ENCODE data around the gene TBXAS1. TPM values are rescaled to one million over a fixed set of nuclear protein-coding genes. Genes with fewer than 3 reads are reported as not detected.

TBXAS1 gene
- total and polyA plus RNA-seq, 2 of the 8 experiments (the other 6 are each of a cell fraction or from before 2014, with no cell fraction given): 0.86 to 2.1 TPM

- H3K79me2 ChIP-seq (ENCODE audit: control insufficient read depth in 1 of 2, insufficient read depth in 2 of 2, low read length in 2 of 2): no peaks in the 10 kb centered on the region
- WGBS, 2 experiments (ENCODE audit: extremely low coverage in 1 of 2, insufficient coverage in 1 of 2, insufficient read length in 1 of 2, insufficient replicate concordance in 2 of 2, low coverage in 1 of 2, low lambda C conversion rate in 2 of 2, missing lambda C conversion rate in 1 of 2): 79% methylated on average over 6 of the region's 6 CpGs; no CpG with 5 or more reads in 1 of the 2 experiments
- no peak overlapping the region for H3K23ac ChIP-seq (ENCODE audit: insufficient read length)
- H3K79me1 ChIP-seq (ENCODE audit: low read depth, low read length): no peaks in the 10 kb centered on the region
- peaks cover 1 to 11% (median 3%) of the 10 kb centered on the region in 4 experiments; a peak in 3 of 7 replicates for H3K4me1 ChIP-seq (replicated peaks in 1 of 4; ENCODE audit: control insufficient read depth in 3 of 4, insufficient read depth in 4 of 4, low read length in 3 of 4)
- no peak overlapping the region for H2BK12ac ChIP-seq (ENCODE audit: low read depth, low read length)
- no peaks in the 10 kb centered on the region for H3K36me3 ChIP-seq (ENCODE audit: control insufficient read depth in 2 of 4, insufficient read depth in 4 of 4, low read length in 3 of 4)
- DNase-seq (ENCODE audit: low read depth in 1 of 2, low spot score in 2 of 2) (no peak), FAIRE-seq (no peak)
- H3K18ac ChIP-seq (ENCODE audit: extremely low read depth, low read length): no peak overlapping the region
- H2BK20ac ChIP-seq (ENCODE audit: low read length): no peak overlapping the region
- no peaks in the 10 kb centered on the region for H4K20me1 ChIP-seq (replicated peaks in 1 of 2; ENCODE audit: control insufficient read depth in 1 of 2, insufficient read depth in 2 of 2, low read length in 2 of 2)
- CTCF ChIA-PET (ENCODE audit: partially characterized antibody): interaction anchor here (0.9 to 1.3 kb wide), 3 partner anchors 9 to 43 kb away, joined by 3 to 6 read pairs (median 3); no protein-coding TSS in a partner anchor
- H3K23me2 ChIP-seq (ENCODE audit: low read depth, low read length): no peaks in the 10 kb centered on the region
- no peak overlapping the region for H2BK5ac ChIP-seq (ENCODE audit: low read depth, low read length)
- no peak overlapping the region for H3K9ac ChIP-seq (replicated peaks in 1 of 4; ENCODE audit: extremely low read depth in 1 of 4, low read depth in 3 of 4, low read length in 3 of 4)
- H4K91ac ChIP-seq (replicated peaks; ENCODE audit: insufficient read length, low read length): no peak overlapping the region
- no peak overlapping the region for H2BK15ac ChIP-seq (ENCODE audit: low read length)
- H3K4ac ChIP-seq (replicated peaks; ENCODE audit: insufficient read length, low read depth, low read length): no peak overlapping the region
- H2AFZ ChIP-seq (ENCODE audit: low read length): no peak overlapping the region
- POLR2A ChIA-PET (ENCODE audit: partially characterized antibody): no interaction called here
- no peaks in the 10 kb centered on the region for H3K9me3 ChIP-seq (ENCODE audit: insufficient read depth in 2 of 2, low read depth in 1 of 2, low read length in 1 of 2)
- no peaks in the 10 kb centered on the region for H3K27me3 ChIP-seq (replicated peaks in 1 of 4; ENCODE audit: control insufficient read depth in 3 of 4, extremely low read depth in 1 of 4, insufficient read depth in 3 of 4, low read length in 3 of 4)
- H3K4me2 ChIP-seq (ENCODE audit: insufficient read depth in 1 of 2, low read depth in 2 of 2, low read length in 2 of 2): no peak overlapping the region
- no peak overlapping the region for H3K27ac ChIP-seq (ENCODE audit: low read depth, low read length)
- no peak overlapping the region for H4K5ac ChIP-seq (ENCODE audit: insufficient read length, low read depth, low read length)
- H2BK120ac ChIP-seq (replicated peaks; ENCODE audit: low read depth, low read length): no peak overlapping the region
- H3K4me3 ChIP-seq (ENCODE audit: extremely low read depth in 1 of 4, insufficient read depth in 2 of 4, low read depth in 3 of 4, low read length in 4 of 4): no peak overlapping the region
- no peak overlapping the region for H4K8ac ChIP-seq (ENCODE audit: extremely low read depth, insufficient read depth, low read length)
- H2AK5ac ChIP-seq (ENCODE audit: low read depth, low read length): no peak overlapping the region
- H3K56ac ChIP-seq (replicated peaks; ENCODE audit: insufficient read length, low read depth, low read length): no peak overlapping the region
- no peak overlapping the region for H3K14ac ChIP-seq (ENCODE audit: insufficient read length)
- no peak for TF ChIP-seq KDM1A (IDR thresholded peaks at IDR 0.05; ENCODE audit: borderline replicate concordance, low read length)
- TF ChIP-seq YY1 (IDR thresholded peaks at IDR 0.05; ENCODE audit: low read depth, low read length): no peak
- TF ChIP-seq HDAC6 (IDR thresholded peaks at IDR 0.05; ENCODE audit: low read depth, low read length): no peak
- TF ChIP-seq SAP30 (IDR thresholded peaks at IDR 0.05; ENCODE audit: insufficient read depth, insufficient replicate concordance, low read length): no peak
- TF ChIP-seq POU5F1 (IDR thresholded peaks at IDR 0.05; ENCODE audit: low read depth, low read length): no peak
- no peak for TF ChIP-seq SP1 (IDR thresholded peaks at IDR 0.05; ENCODE audit: low read depth, low read length)
- TF ChIP-seq CHD1 (IDR thresholded peaks at IDR 0.05; ENCODE audit: low read depth, low read length): no peak
- TF ChIP-seq BCL11A (IDR thresholded peaks at IDR 0.05; ENCODE audit: low read depth in 2 of 2, low read length in 2 of 2): no peak
- no peak for TF ChIP-seq BACH1 (IDR thresholded peaks at IDR 0.05; ENCODE audit: low read length)
- TF ChIP-seq JUND (IDR thresholded peaks at IDR 0.05; ENCODE audit: low read length): no peak
- no peak for TF ChIP-seq CHD2 (IDR thresholded peaks at IDR 0.05; ENCODE audit: low read length)
- TF ChIP-seq TAF7 (optimal IDR thresholded peaks at IDR 0.05; ENCODE audit: borderline replicate concordance, low read depth, low read length): no peak
- TF ChIP-seq RNF2 (IDR thresholded peaks at IDR 0.05; ENCODE audit: borderline replicate concordance, low read depth, low read length, missing control alignments, poor library complexity, severe bottlenecking): no peak
- TF ChIP-seq EP300 (IDR thresholded peaks at IDR 0.05; ENCODE audit: borderline replicate concordance in 1 of 2, low read depth in 2 of 2, low read length in 2 of 2): no peak
- no peak for TF ChIP-seq TBP (IDR thresholded peaks at IDR 0.05; ENCODE audit: low read depth, low read length)
- no peak for TF ChIP-seq TEAD4 (IDR thresholded peaks at IDR 0.05; ENCODE audit: low read depth, low read length)
These were observed 130.2 kb downstream of the TBXAS1 start for GRCh38 chr7:139959285-139959628.

Data from H1 (cell line).